Measurements from ENCODE around the gene PNPLA6. TPM values are rescaled to one million over a fixed set of nuclear protein-coding genes. Genes with fewer than 3 reads are reported as not detected.

Gene PNPLA6
- total and polyA plus RNA-seq, 4 donors = 41.8 to 267 (median 122) TPM

GRCh38 chr19:7541828-7542443 is 6.4 kb downstream of the PNPLA6 start:
- Histone ChIP-seq H3K9ac (ENCODE audit: insufficient read depth in 1 of 2, low read length in 2 of 2) (no peak overlapping the region), H3K36me3 (ENCODE audit: control insufficient read depth in 4 of 4, insufficient read depth in 4 of 4, low read length in 4 of 4) (peaks cover 6 to 55% (median 11%) of the 10 kb centered on the region in 4 donors), H3K27me3 (ENCODE audit: control insufficient read depth in 3 of 3, insufficient read depth in 3 of 3, low read length in 2 of 3) (no peaks in the 10 kb centered on the region), H3K4me3 (no peak overlapping the region), H3K27ac (ENCODE audit: low read depth in 1 of 2, low read length in 1 of 2) (no peak overlapping the region), H3K9me3 (ENCODE audit: control insufficient read depth in 4 of 4, insufficient read depth in 3 of 4, low read length in 3 of 4) (no peaks in the 10 kb centered on the region), H3K4me1 (ENCODE audit: control insufficient read depth in 5 of 5, insufficient read depth in 5 of 5, low read length in 5 of 5) (peaks cover 0 to 2% (median 0%) of the 10 kb centered on the region in 5 donors)
- ATAC-seq (ENCODE audit: insufficient read depth, low FRiP score) (no peak), DNase-seq (no peak)
- no peak for TF ChIP-seq CTCF (IDR thresholded peaks at IDR 0.05; ENCODE audit: control extremely low read depth, extremely low read depth)
- 95 to 96% methylated on average over 11 of the region's 11 CpGs for WGBS, 2 donors

- no peaks in the 10 kb centered on the region for H3K27me3 ChIP-seq (ENCODE audit: control insufficient read depth in 3 of 3, insufficient read depth in 3 of 3, low read length in 2 of 3)
- peaks cover 6 to 49% (median 11%) of the 10 kb centered on the region in 4 donors for H3K36me3 ChIP-seq (ENCODE audit: control insufficient read depth in 4 of 4, insufficient read depth in 4 of 4, low read length in 4 of 4)
- no peak for DNase-seq
- H3K4me3 ChIP-seq = no peak overlapping the region
- H3K9ac ChIP-seq (ENCODE audit: insufficient read depth in 1 of 2, low read length in 2 of 2) = no peak overlapping the region
- no peak for TF ChIP-seq CTCF (IDR thresholded peaks at IDR 0.05; ENCODE audit: control extremely low read depth, extremely low read depth)
- no peak for ATAC-seq (ENCODE audit: insufficient read depth, low FRiP score)
- peak overlapping the region in 1 of 2 donors; percentile 69 for H3K27ac ChIP-seq (ENCODE audit: low read depth in 1 of 2, low read length in 1 of 2)
- H3K4me1 ChIP-seq (ENCODE audit: control insufficient read depth in 5 of 5, insufficient read depth in 5 of 5, low read length in 5 of 5) = no peaks in the 10 kb centered on the region
- no peaks in the 10 kb centered on the region for H3K9me3 ChIP-seq (ENCODE audit: control insufficient read depth in 4 of 4, insufficient read depth in 3 of 4, low read length in 3 of 4)
- 95 to 97% methylated on average over 24 of the region's 24 CpGs for WGBS, 2 donors
These were observed 7.2 kb downstream of the PNPLA6 start for GRCh38 chr19:7542556-7543348.

- peaks cover 6 to 46% (median 9%) of the 10 kb centered on the region in 4 donors for H3K36me3 ChIP-seq (ENCODE audit: control insufficient read depth in 4 of 4, insufficient read depth in 4 of 4, low read length in 4 of 4)
- peak overlapping the region in 1 of 2 donors; percentile 39 for H3K27ac ChIP-seq (ENCODE audit: low read depth in 1 of 2, low read length in 1 of 2)
- 32 to 63% methylated on average over 3 of the region's 3 CpGs for WGBS, 2 donors
These were observed 9.1 kb downstream of the PNPLA6 start for GRCh38 chr19:7544626-7545025.

More at GRCh38 chr19:7544626-7545025, 9.1 kb downstream of the PNPLA6 start:
- H3K9ac ChIP-seq (ENCODE audit: insufficient read depth in 1 of 2, low read length in 2 of 2) = no peak overlapping the region
- H3K9me3 ChIP-seq (ENCODE audit: control insufficient read depth in 4 of 4, insufficient read depth in 3 of 4, low read length in 3 of 4) = no peaks in the 10 kb centered on the region
- TF ChIP-seq CTCF (IDR thresholded peaks at IDR 0.05; ENCODE audit: control extremely low read depth, extremely low read depth) = no peak
- no peaks in the 10 kb centered on the region for H3K4me1 ChIP-seq (ENCODE audit: control insufficient read depth in 5 of 5, insufficient read depth in 5 of 5, low read length in 5 of 5)
- H3K4me3 ChIP-seq = no peak overlapping the region
- no peak for DNase-seq
- no peaks in the 10 kb centered on the region for H3K27me3 ChIP-seq (ENCODE audit: control insufficient read depth in 3 of 3, insufficient read depth in 3 of 3, low read length in 2 of 3)
- peak; percentile 37 for ATAC-seq (ENCODE audit: insufficient read depth, low FRiP score)
